Breast epithelium (tissue), 4 donors: ENCODE results near the gene SPESP1. TPM values are rescaled to one million over a fixed set of nuclear protein-coding genes. Genes with fewer than 3 reads are reported as not detected.

Experiments used
- DNase-seq, 2 donors: peaks; one replicate each; pipeline ENCODE4 v3.0.0-alpha.2; 2019; ENCODE audit warnings: low spot score in 2 of 2
- H3K27ac ChIP-seq, 2 donors: fragments of 200-600 bp; sonication (generic) in 1 of 2; one replicate each; pipeline ENCODE4 v1.5.1; 2016 to 2019; ENCODE audit warnings: mild to moderate bottlenecking in 1 of 2
- H3K27me3 ChIP-seq, 2 donors: fragments of 200-600 bp; sonication (generic) in 1 of 2; one replicate each; pipeline versions ENCODE4 v1.5.1 to v1.6.0; 2017 to 2019; ENCODE audit warnings: control low read depth in 1 of 2, mild to moderate bottlenecking in 1 of 2
- H3K36me3 ChIP-seq: fragments of 200-600 bp; one replicate; pipeline ENCODE4 v1.5.1; 2019
- H3K4me1 ChIP-seq, 2 donors: fragments of 200-600 bp; sonication (generic); one replicate each; pipeline ENCODE4 v1.5.1; 2016 to 2019; ENCODE audit warnings: control low read depth in 1 of 2
- H3K4me3 ChIP-seq, 3 donors: fragments of 200-600 bp; sonication (generic); 1 replicate in 2 of 3; 2 replicates in 1 of 3; pipeline ENCODE4 v1.5.1; 2016 to 2019; ENCODE audit warnings: mild to moderate bottlenecking in 3 of 3, moderate library complexity in 2 of 3
- H3K9me3 ChIP-seq, 2 donors: fragments of 200-600 bp; sonication (generic) in 1 of 2; one replicate each; pipeline ENCODE4 v1.5.1; 2016 to 2019; ENCODE audit warnings: control low read depth in 1 of 2
- POLR2A ChIP-seq: fragments of 450-650 bp; IDR thresholded peaks from one replicate; pipeline ENCODE4 v1.6.1; 2016; ENCODE audit warnings: antibody characterized with exemption, mild to moderate bottlenecking, moderate library complexity
- POLR2AphosphoS5 ChIP-seq, 3 donors: sonication (generic); formaldehyde crosslinking; IDR thresholded peaks; one replicate each; pipeline ENCODE4 v1.6.1; 2017; ENCODE audit warnings: antibody characterized with exemption in 3 of 3
- intact Hi-C: fragments of 100-400 bp; cut with DNase I; formaldehyde crosslinking; loops from one replicate; pipeline ENCODE4 v1.15.1; 2023; ENCODE audit warnings: low total_unique reads
- total RNA-seq, 3 donors: library from RNA; depleted of rRNA; stranded (reverse); fragments of >200 nt; gene quantifications; one replicate each; pipeline ENCODE4 v1.1.0, GENCODE V29; 2016
- TF ChIP-seq, protein P1 (sequence below), 3 donors: fragments of 450-650 bp; IDR thresholded peaks; one replicate each; pipeline ENCODE4 v1.5.1; 2016 to 2017; ENCODE audit warnings: antibody characterized with exemption in 3 of 3, mild to moderate bottlenecking in 3 of 3, moderate library complexity in 3 of 3

The SPESP1 gene
- total RNA-seq, 3 donors from 2014 or later = 5.1 to 7.9 (median 6.1) TPM

DNA sequence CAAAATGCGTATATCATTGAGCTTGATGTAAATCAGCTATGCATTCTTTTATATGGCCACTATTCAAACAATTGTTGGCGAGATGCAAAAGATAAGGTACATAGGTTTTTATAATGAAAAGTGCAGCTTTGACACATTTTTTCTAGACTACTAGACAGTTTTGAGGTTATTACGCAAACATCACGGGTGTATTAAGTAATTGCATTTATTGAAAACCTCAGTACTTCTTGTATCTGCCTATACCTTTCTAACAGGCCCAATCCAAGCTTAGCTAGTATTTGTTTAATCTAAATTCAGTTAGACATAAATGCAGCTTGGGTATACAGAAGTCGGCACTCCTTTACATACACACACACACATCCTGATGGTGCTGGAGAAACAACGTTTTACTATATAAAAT lies 2.7 kb downstream of the SPESP1 start:
- H3K4me1 ChIP-seq = no peaks in the 10 kb centered on the region
- no peak overlapping the region for H3K27ac ChIP-seq
- H3K4me3 ChIP-seq = no peak overlapping the region
- no peaks in the 10 kb centered on the region for H3K36me3 ChIP-seq
- intact Hi-C loops = no loop called here
- no peaks in the 10 kb centered on the region for H3K9me3 ChIP-seq
- DNase-seq = no peak
- TF ChIP-seq POLR2AphosphoS5 (IDR thresholded peaks at IDR 0.05) = no peak
- TF ChIP-seq, protein P1, sequence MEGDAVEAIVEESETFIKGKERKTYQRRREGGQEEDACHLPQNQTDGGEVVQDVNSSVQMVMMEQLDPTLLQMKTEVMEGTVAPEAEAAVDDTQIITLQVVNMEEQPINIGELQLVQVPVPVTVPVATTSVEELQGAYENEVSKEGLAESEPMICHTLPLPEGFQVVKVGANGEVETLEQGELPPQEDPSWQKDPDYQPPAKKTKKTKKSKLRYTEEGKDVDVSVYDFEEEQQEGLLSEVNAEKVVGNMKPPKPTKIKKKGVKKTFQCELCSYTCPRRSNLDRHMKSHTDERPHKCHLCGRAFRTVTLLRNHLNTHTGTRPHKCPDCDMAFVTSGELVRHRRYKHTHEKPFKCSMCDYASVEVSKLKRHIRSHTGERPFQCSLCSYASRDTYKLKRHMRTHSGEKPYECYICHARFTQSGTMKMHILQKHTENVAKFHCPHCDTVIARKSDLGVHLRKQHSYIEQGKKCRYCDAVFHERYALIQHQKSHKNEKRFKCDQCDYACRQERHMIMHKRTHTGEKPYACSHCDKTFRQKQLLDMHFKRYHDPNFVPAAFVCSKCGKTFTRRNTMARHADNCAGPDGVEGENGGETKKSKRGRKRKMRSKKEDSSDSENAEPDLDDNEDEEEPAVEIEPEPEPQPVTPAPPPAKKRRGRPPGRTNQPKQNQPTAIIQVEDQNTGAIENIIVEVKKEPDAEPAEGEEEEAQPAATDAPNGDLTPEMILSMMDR (IDR thresholded peaks at IDR 0.05) = no peak
- no peak for TF ChIP-seq POLR2A
- H3K27me3 ChIP-seq = no peaks in the 10 kb centered on the region

DNA sequence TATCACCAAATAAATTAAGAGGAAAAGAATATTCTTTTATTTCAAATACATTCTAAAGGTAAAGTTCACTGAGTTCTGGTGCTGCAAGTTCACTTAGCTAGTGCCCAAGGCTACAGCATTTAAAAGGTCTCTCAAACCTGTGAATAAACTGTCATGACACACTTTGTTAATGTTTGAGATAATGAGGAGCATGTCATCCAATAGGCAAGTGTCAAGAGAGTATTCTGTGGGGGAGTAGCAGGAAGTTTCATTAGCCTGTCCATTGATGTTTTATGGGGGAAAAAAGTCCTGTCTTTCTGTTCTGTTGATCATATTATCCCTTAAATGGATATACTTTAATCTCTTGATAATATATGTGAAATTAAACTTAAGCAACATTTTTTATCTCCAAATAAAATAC lies 4.0 kb downstream of the SPESP1 start:
- no peaks in the 10 kb centered on the region for H3K9me3 ChIP-seq
- intact Hi-C loops = no loop called here
- TF ChIP-seq POLR2A = no peak
- TF ChIP-seq, protein P1 (IDR thresholded peaks at IDR 0.05) = no peak
- no peak for TF ChIP-seq POLR2AphosphoS5 (IDR thresholded peaks at IDR 0.05)
- no peaks in the 10 kb centered on the region for H3K36me3 ChIP-seq
- H3K4me3 ChIP-seq = no peak overlapping the region
- no peaks in the 10 kb centered on the region for H3K4me1 ChIP-seq
- no peak overlapping the region for H3K27ac ChIP-seq
- no peaks in the 10 kb centered on the region for H3K27me3 ChIP-seq
- no peak for DNase-seq

DNA sequence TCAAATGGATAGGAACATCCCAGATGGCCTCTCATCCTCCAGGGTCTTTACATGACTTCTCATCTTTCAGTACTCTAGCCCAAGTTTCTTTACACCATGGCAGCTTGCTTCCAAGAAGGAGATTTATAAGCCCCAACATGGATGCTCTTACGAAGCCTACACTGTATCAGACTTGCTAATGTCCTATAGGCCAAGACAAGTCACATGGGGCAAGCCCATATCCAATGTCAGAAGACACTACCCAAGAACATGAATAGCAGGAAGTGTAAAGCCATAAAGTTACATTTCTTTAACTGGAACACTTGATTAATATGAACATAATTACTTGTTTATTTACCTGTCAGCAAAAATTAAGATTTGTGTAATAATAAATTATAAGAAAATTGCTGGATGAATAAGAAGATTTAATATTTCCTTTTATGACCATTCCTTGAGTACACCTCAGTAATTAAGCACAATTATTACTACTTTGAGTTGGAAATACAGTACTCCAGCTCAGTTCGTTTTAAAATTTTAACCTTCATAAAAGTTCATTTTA lies 5.1 kb downstream of the SPESP1 start:
- H3K4me3 ChIP-seq = no peak overlapping the region
- intact Hi-C loops = no loop called here
- H3K4me1 ChIP-seq = no peaks in the 10 kb centered on the region
- H3K27me3 ChIP-seq = no peaks in the 10 kb centered on the region
- no peak overlapping the region for H3K27ac ChIP-seq
- TF ChIP-seq POLR2A = no peak
- TF ChIP-seq, protein P1 (IDR thresholded peaks at IDR 0.05) = no peak
- no peak for TF ChIP-seq POLR2AphosphoS5 (IDR thresholded peaks at IDR 0.05)
- no peaks in the 10 kb centered on the region for H3K9me3 ChIP-seq
- DNase-seq = no peak
- no peaks in the 10 kb centered on the region for H3K36me3 ChIP-seq

DNA sequence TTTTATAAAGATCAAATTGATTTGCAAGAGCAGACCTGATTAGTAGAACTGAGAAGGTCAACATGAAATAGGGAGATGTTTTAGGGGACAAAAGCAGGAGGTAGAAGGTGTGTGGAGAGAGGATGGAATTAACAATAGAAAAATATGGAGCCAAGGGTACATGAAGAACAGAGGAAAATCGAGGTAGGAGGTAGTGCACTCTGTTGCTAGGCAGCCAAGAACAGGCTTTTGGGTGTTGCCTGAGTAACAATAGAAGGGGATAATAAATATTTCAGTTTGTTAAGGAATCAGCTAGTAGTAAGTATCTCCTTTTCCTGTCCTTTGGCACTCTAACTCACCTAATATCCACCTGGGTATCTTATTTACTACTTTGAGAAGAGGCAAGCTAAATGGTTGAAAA lies 9.2 kb downstream of the SPESP1 start:
- no peak for DNase-seq
- H3K36me3 ChIP-seq = no peaks in the 10 kb centered on the region
- H3K9me3 ChIP-seq = no peaks in the 10 kb centered on the region
- H3K4me3 ChIP-seq = no peak overlapping the region
- no peaks in the 10 kb centered on the region for H3K4me1 ChIP-seq
- H3K27me3 ChIP-seq = no peaks in the 10 kb centered on the region
- TF ChIP-seq POLR2AphosphoS5 (IDR thresholded peaks at IDR 0.05) (no peak), POLR2A (no peak)
- TF ChIP-seq, protein P1 (IDR thresholded peaks at IDR 0.05) = no peak
- intact Hi-C loops = no loop called here
- no peak overlapping the region for H3K27ac ChIP-seq

DNA sequence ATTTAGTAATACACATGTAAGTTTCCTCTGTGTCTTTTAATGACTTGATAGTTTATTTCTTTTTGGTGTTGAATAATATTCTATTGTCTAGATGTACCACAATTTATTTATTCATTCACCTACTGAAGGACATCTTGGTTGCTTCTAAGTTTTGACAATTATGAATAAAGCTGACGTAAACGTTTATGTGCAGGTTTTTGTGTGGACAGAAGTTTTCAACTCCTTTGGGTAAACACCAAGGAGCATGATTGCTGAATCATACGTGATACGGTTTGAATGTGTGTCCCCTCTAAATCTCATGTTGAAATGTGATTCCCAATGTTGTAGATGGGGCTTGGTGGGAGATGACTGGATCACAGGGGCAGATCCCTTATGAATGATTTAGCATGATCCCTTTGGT lies 21.5 kb downstream of the SPESP1 start:
- DNase-seq = no peak
- no peaks in the 10 kb centered on the region for H3K36me3 ChIP-seq
- no peaks in the 10 kb centered on the region for H3K27me3 ChIP-seq
- intact Hi-C loops = no loop called here
- peaks cover 0 to 3% of the 10 kb centered on the region in 2 donors for H3K9me3 ChIP-seq
- no peak for TF ChIP-seq POLR2AphosphoS5 (IDR thresholded peaks at IDR 0.05)
- H3K4me3 ChIP-seq = no peak overlapping the region
- no peaks in the 10 kb centered on the region for H3K4me1 ChIP-seq
- H3K27ac ChIP-seq = no peak overlapping the region

DNA sequence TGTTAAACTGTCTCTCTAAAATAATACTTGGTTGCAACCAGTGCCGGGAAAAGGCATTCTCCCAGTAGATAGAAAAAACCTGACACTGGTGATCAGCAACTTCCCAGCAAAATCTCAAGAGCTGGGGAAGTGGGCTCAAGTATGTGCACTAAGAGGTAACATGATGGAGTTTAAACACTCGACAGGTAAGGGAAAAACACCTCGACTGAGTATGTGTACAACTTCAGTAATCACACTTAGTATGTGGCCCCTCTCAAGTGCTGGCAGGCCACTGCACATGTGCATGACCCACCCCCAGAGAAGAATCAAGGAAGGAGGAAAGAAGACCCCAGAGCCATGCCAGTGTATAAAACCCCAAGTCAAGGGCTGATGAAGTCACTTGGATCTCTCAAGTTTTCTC lies 27.4 kb downstream of the SPESP1 start:
- H3K9me3 ChIP-seq = no peaks in the 10 kb centered on the region
- intact Hi-C loops = no loop called here
- no peak overlapping the region for H3K4me3 ChIP-seq
- no peak overlapping the region for H3K27ac ChIP-seq
- no peaks in the 10 kb centered on the region for H3K27me3 ChIP-seq
- no peaks in the 10 kb centered on the region for H3K36me3 ChIP-seq
- no peaks in the 10 kb centered on the region for H3K4me1 ChIP-seq
- DNase-seq = no peak
- TF ChIP-seq, protein P1 (IDR thresholded peaks at IDR 0.05) = no peak
- no peak for TF ChIP-seq POLR2A
- no peak for TF ChIP-seq POLR2AphosphoS5 (IDR thresholded peaks at IDR 0.05)
